ENCODE measurements around the gene RPUSD4. TPM values are rescaled to one million over a fixed set of nuclear protein-coding genes. Genes with fewer than 3 reads are reported as not detected.

Gene RPUSD4
- polyA plus RNA-seq, 4 donors: 11.3 to 41.2 (median 17.8) TPM

GRCh38 chr11:126182787-126183445 lies 28.5 kb downstream of the RPUSD4 start:
- no peak overlapping the region for H3K4me3 ChIP-seq (ENCODE audit: low read depth in 1 of 3, low read length in 3 of 3)
- FAIRE-seq (no peak), DNase-seq (no peak)
- peaks cover 0 to 6% of the 10 kb centered on the region in 2 donors for H3K9me3 ChIP-seq (ENCODE audit: control insufficient read depth in 2 of 2, insufficient read depth in 1 of 2, low read depth in 1 of 2, low read length in 1 of 2)
- peaks cover 0 to 21% (median 0%) of the 10 kb centered on the region in 3 donors for H3K4me1 ChIP-seq (ENCODE audit: control insufficient read depth in 3 of 3, insufficient read depth in 2 of 3, low read depth in 1 of 3, low read length in 2 of 3)
- peaks cover 0 to 19% (median 0%) of the 10 kb centered on the region in 3 donors for H3K36me3 ChIP-seq (ENCODE audit: control insufficient read depth in 3 of 3, insufficient read depth in 2 of 3, low read depth in 1 of 3, low read length in 3 of 3)
- no peak overlapping the region for H3K27ac ChIP-seq (ENCODE audit: low read depth in 1 of 3, low read length in 2 of 3)
- WGBS, 3 donors: 80 to 86% (median 85%) methylated on average over 11 of the region's 11 CpGs
- H3K27me3 ChIP-seq (ENCODE audit: control insufficient read depth in 3 of 3, insufficient read depth in 3 of 3, low read length in 3 of 3): no peaks in the 10 kb centered on the region

DNA sequence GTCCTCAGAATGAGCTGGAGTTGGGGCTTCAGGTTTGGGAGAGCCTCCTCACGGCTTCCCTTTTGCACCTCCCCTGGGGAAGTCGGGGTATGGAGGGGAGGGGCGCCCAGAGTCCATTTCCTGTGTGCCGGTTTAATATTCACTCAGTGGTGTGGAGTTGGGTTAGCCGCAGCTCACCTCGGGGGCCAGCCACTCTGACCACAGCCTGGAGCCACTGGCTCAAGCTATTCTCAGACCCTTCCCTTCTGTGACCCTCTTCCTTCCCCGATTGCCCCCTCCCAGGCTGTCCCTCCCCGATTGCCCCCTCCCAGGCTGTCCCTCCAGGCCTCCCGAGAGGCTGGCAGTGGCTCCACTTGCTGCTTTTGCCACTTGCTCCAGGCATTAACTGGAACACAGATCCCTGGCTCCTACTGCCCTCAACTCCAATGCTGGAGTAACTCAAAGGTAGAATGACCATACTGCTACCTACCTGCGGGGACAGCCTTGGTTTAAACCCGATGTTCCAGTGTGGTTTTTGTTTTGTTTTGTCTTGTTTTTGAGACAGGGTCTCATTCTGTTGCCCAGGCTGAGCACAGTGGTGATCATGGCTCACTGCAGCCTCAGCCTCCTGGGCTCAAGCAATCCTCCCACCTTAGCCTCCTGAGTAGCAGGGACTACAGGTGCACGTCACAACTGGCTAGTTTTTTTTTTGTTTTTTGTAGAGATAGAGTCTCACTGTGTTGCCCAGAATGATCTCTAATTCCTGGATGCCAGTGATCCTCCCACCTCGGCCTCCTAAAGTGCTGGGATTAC lies 29.3 kb downstream of the RPUSD4 start:
- Histone ChIP-seq H3K4me3 (ENCODE audit: low read depth in 1 of 3, low read length in 3 of 3) (no peak overlapping the region), H3K36me3 (ENCODE audit: control insufficient read depth in 3 of 3, insufficient read depth in 2 of 3, low read depth in 1 of 3, low read length in 3 of 3) (peaks cover 0 to 14% (median 0%) of the 10 kb centered on the region in 3 donors), H3K27me3 (ENCODE audit: control insufficient read depth in 3 of 3, insufficient read depth in 3 of 3, low read length in 3 of 3) (no peaks in the 10 kb centered on the region), H3K9me3 (ENCODE audit: control insufficient read depth in 2 of 2, insufficient read depth in 1 of 2, low read depth in 1 of 2, low read length in 1 of 2) (peaks cover 0 to 6% of the 10 kb centered on the region in 2 donors), H3K27ac (ENCODE audit: low read depth in 1 of 3, low read length in 2 of 3) (no peak overlapping the region), H3K4me1 (ENCODE audit: control insufficient read depth in 3 of 3, insufficient read depth in 2 of 3, low read depth in 1 of 3, low read length in 2 of 3) (peaks cover 0 to 21% (median 0%) of the 10 kb centered on the region in 3 donors)
- WGBS, 3 donors: 70 to 73% (median 72%) methylated on average over 13 of the region's 13 CpGs
- FAIRE-seq: no peak
- DNase-seq: no peak

- DNase-seq (no peak), FAIRE-seq (no peak)
- Histone ChIP-seq H3K36me3 (ENCODE audit: control insufficient read depth in 3 of 3, insufficient read depth in 2 of 3, low read depth in 1 of 3, low read length in 3 of 3) (no peaks in the 10 kb centered on the region), H3K4me1 (ENCODE audit: control insufficient read depth in 3 of 3, insufficient read depth in 2 of 3, low read depth in 1 of 3, low read length in 2 of 3) (no peaks in the 10 kb centered on the region), H3K4me3 (ENCODE audit: low read depth in 1 of 3, low read length in 3 of 3) (no peak overlapping the region), H3K27me3 (ENCODE audit: control insufficient read depth in 3 of 3, insufficient read depth in 3 of 3, low read length in 3 of 3) (no peaks in the 10 kb centered on the region), H3K9me3 (ENCODE audit: control insufficient read depth in 2 of 2, insufficient read depth in 1 of 2, low read depth in 1 of 2, low read length in 1 of 2) (peaks cover 0 to 6% of the 10 kb centered on the region in 2 donors), H3K27ac (ENCODE audit: low read depth in 1 of 3, low read length in 2 of 3) (no peak overlapping the region)
- 79 to 88% (median 79%) methylated on average over 8 of the region's 8 CpGs for WGBS, 3 donors
Measured at GRCh38 chr11:126176853-126177470, 34.5 kb downstream of the RPUSD4 start.

GRCh38 chr11:126175393-126175792 lies 36.1 kb downstream of the RPUSD4 start:
- Histone ChIP-seq H3K4me1 (ENCODE audit: control insufficient read depth in 3 of 3, insufficient read depth in 2 of 3, low read depth in 1 of 3, low read length in 2 of 3) (no peaks in the 10 kb centered on the region), H3K9me3 (ENCODE audit: control insufficient read depth in 2 of 2, insufficient read depth in 1 of 2, low read depth in 1 of 2, low read length in 1 of 2) (no peaks in the 10 kb centered on the region), H3K27me3 (ENCODE audit: control insufficient read depth in 3 of 3, insufficient read depth in 3 of 3, low read length in 3 of 3) (no peaks in the 10 kb centered on the region), H3K4me3 (ENCODE audit: low read depth in 1 of 3, low read length in 3 of 3) (no peak overlapping the region), H3K27ac (ENCODE audit: low read depth in 1 of 3, low read length in 2 of 3) (no peak overlapping the region), H3K36me3 (ENCODE audit: control insufficient read depth in 3 of 3, insufficient read depth in 2 of 3, low read depth in 1 of 3, low read length in 3 of 3) (no peaks in the 10 kb centered on the region)
- no peak for DNase-seq
- no peak for FAIRE-seq
- 58 to 85% (median 70%) methylated on average over 15 of the region's 15 CpGs for WGBS, 3 donors

GRCh38 chr11:126174816-126175215 lies 36.6 kb downstream of the RPUSD4 start:
- Histone ChIP-seq H3K27me3 (ENCODE audit: control insufficient read depth in 3 of 3, insufficient read depth in 3 of 3, low read length in 3 of 3) (no peaks in the 10 kb centered on the region), H3K36me3 (ENCODE audit: control insufficient read depth in 3 of 3, insufficient read depth in 2 of 3, low read depth in 1 of 3, low read length in 3 of 3) (no peaks in the 10 kb centered on the region), H3K4me1 (ENCODE audit: control insufficient read depth in 3 of 3, insufficient read depth in 2 of 3, low read depth in 1 of 3, low read length in 2 of 3) (no peaks in the 10 kb centered on the region), H3K4me3 (ENCODE audit: low read depth in 1 of 3, low read length in 3 of 3) (no peak overlapping the region), H3K27ac (ENCODE audit: low read depth in 1 of 3, low read length in 2 of 3) (no peak overlapping the region), H3K9me3 (ENCODE audit: control insufficient read depth in 2 of 2, insufficient read depth in 1 of 2, low read depth in 1 of 2, low read length in 1 of 2) (no peaks in the 10 kb centered on the region)
- FAIRE-seq: no peak
- WGBS, 3 donors: 88 to 95% (median 93%) methylated on average over 7 of the region's 7 CpGs
- no peak for DNase-seq

GRCh38 chr11:126173257-126173656 lies 38.2 kb downstream of the RPUSD4 start:
- DNase-seq (no peak), FAIRE-seq (no peak)
- no peaks in the 10 kb centered on the region for H3K27me3 ChIP-seq (ENCODE audit: control insufficient read depth in 3 of 3, insufficient read depth in 3 of 3, low read length in 3 of 3)
- no peaks in the 10 kb centered on the region for H3K9me3 ChIP-seq (ENCODE audit: control insufficient read depth in 2 of 2, insufficient read depth in 1 of 2, low read depth in 1 of 2, low read length in 1 of 2)
- no peak overlapping the region for H3K4me3 ChIP-seq (ENCODE audit: low read depth in 1 of 3, low read length in 3 of 3)
- no peaks in the 10 kb centered on the region for H3K36me3 ChIP-seq (ENCODE audit: control insufficient read depth in 3 of 3, insufficient read depth in 2 of 3, low read depth in 1 of 3, low read length in 3 of 3)
- no peak overlapping the region for H3K27ac ChIP-seq (ENCODE audit: low read depth in 1 of 3, low read length in 2 of 3)
- 71 to 88% (median 82%) methylated on average over 9 of the region's 9 CpGs for WGBS, 3 donors
- H3K4me1 ChIP-seq (ENCODE audit: control insufficient read depth in 3 of 3, insufficient read depth in 2 of 3, low read depth in 1 of 3, low read length in 2 of 3): no peaks in the 10 kb centered on the region

DNA sequence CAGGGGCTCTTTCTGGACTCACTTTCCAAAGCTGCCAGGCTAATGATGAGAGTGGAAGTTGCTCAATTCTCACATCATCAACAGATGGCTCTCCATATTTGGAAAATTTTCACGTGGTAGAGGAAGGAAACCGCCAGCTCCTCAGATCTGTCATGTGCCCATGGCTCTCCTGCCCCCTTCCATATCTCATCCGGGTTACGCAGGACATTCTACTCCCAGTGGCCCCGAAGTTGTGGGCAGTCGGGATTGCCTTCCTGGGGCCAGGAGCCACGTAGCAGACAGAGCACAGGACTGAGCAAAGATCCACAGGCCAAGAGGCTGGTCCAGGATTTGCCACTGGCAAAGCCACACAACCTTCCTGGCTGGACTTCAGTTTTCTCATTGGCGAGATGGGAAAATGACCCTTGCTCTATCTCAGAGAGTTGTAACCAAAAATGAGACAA lies 38.8 kb downstream of the RPUSD4 start:
- FAIRE-seq: no peak
- WGBS, 3 donors: 68 to 79% (median 72%) methylated on average over 8 of the region's 8 CpGs

DNA sequence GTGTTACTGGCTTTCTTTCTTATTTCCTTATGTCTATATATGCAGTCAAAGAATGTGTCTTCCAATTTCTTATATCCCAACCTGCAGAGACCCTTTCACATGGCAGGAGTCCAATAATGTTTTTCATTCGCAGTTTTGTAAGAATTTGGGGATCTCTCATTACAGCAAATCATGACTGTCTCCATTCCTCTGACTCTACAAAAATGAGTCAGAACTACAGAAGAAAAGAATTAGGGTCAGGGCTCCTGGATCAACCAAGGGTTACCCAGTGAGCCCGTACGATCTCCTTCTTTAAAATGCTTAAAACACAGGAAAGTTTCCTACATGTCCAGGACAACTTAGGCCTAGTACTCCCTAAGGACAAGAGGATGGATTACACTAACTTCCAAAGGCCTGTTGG lies 42.2 kb downstream of the RPUSD4 start:
- no peak for DNase-seq
- no peak for FAIRE-seq

More for the DNA sequence above, 38.8 kb downstream of the RPUSD4 start:
- no peak for DNase-seq
- Histone ChIP-seq H3K27ac (ENCODE audit: low read depth in 1 of 3, low read length in 2 of 3) (no peak overlapping the region), H3K27me3 (ENCODE audit: control insufficient read depth in 3 of 3, insufficient read depth in 3 of 3, low read length in 3 of 3) (no peaks in the 10 kb centered on the region), H3K4me1 (ENCODE audit: control insufficient read depth in 3 of 3, insufficient read depth in 2 of 3, low read depth in 1 of 3, low read length in 2 of 3) (no peaks in the 10 kb centered on the region), H3K9me3 (ENCODE audit: control insufficient read depth in 2 of 2, insufficient read depth in 1 of 2, low read depth in 1 of 2, low read length in 1 of 2) (no peaks in the 10 kb centered on the region), H3K36me3 (ENCODE audit: control insufficient read depth in 3 of 3, insufficient read depth in 2 of 3, low read depth in 1 of 3, low read length in 3 of 3) (no peaks in the 10 kb centered on the region), H3K4me3 (ENCODE audit: low read depth in 1 of 3, low read length in 3 of 3) (no peak overlapping the region)

More for the DNA sequence above, 42.2 kb downstream of the RPUSD4 start:
- Histone ChIP-seq H3K27ac (ENCODE audit: low read depth in 1 of 3, low read length in 2 of 3) (no peak overlapping the region), H3K4me3 (ENCODE audit: low read depth in 1 of 3, low read length in 3 of 3) (no peak overlapping the region), H3K27me3 (ENCODE audit: control insufficient read depth in 3 of 3, insufficient read depth in 3 of 3, low read length in 3 of 3) (no peaks in the 10 kb centered on the region), H3K4me1 (ENCODE audit: control insufficient read depth in 3 of 3, insufficient read depth in 2 of 3, low read depth in 1 of 3, low read length in 2 of 3) (peaks cover 0 to 24% (median 0%) of the 10 kb centered on the region in 3 donors), H3K9me3 (ENCODE audit: control insufficient read depth in 2 of 2, insufficient read depth in 1 of 2, low read depth in 1 of 2, low read length in 1 of 2) (peaks cover 0 to 5% of the 10 kb centered on the region in 2 donors), H3K36me3 (ENCODE audit: control insufficient read depth in 3 of 3, insufficient read depth in 2 of 3, low read depth in 1 of 3, low read length in 3 of 3) (no peaks in the 10 kb centered on the region)
- WGBS, 3 donors: 92 to 95% (median 94%) methylated on average over 3 of the region's 3 CpGs

Data from small intestine (tissue), 7 donors.